Tibial nerve (tissue), 4 donors: ENCODE measurements around the gene PRKAR1B.

ENCODE experiments used
- CTCF ChIP-seq, 5 experiments: fragments of 200-600 bp in 3 of 5; fragments of 450-650 bp in 2 of 5; sonication (generic) in 3 of 5; IDR thresholded peaks; one replicate each; pipeline ENCODE4 v1.5.1; 2016 to 2019; ENCODE audit warnings: antibody characterized with exemption in 5 of 5, mild to moderate bottlenecking in 3 of 5, moderate library complexity in 2 of 5
- EP300 ChIP-seq, 2 donors: sonication (generic); formaldehyde crosslinking; IDR thresholded peaks; one replicate each; pipeline ENCODE4 v1.6.1; 2017; ENCODE audit warnings: antibody characterized with exemption in 2 of 2, mild to moderate bottlenecking in 1 of 2
- POLR2A ChIP-seq, 2 donors: fragments of 450-650 bp; IDR thresholded peaks; one replicate each; pipeline ENCODE4 v1.6.1; 2017; ENCODE audit warnings: antibody characterized with exemption in 2 of 2, mild to moderate bottlenecking in 2 of 2, moderate library complexity in 2 of 2

GRCh38 chr7:741850-742249 is 14.8 kb upstream of the PRKAR1B start:
- TF ChIP-seq CTCF (IDR thresholded peaks at IDR 0.05) (no peak), POLR2A (IDR thresholded peaks at IDR 0.05) (no peak), EP300 (IDR thresholded peaks at IDR 0.05) (no peak)
